Ammon's horn (tissue), 1 donor: ENCODE data around the gene BST1.
A peak's percentile ranks its signal among the peaks of the same experiment; 100 is the strongest.
"Not testable (repeated sequence)": the region's sequence is repeated elsewhere in the genome, so short reads cannot be mapped to it uniquely, and the experiment has no call there.

Source experiments
- DNase-seq: peaks from one replicate; pipeline ENCODE4 v3.0.0-alpha.2; 2016; ENCODE audit warnings: low spot score

BST1 gene

DNA sequence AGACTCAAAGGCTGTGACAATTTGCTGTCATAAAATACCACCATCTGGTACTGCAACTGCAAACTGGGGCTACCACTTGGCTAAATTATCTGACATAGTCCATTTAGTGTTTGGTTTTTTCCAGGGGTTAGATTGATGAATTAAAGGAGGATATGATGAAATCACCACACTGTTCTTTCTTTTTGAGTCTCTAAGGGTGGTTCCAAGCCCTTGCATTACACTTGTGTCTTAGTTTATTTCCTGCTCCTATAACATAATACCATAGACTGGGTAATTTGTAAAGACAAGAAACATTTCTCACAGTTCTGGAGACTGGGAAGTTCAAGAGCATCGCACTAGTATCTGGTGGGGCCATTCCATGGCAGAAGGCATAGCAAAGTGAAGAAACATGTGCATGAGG is 43.2 kb downstream of the BST1 start:
- no peak for DNase-seq

DNA sequence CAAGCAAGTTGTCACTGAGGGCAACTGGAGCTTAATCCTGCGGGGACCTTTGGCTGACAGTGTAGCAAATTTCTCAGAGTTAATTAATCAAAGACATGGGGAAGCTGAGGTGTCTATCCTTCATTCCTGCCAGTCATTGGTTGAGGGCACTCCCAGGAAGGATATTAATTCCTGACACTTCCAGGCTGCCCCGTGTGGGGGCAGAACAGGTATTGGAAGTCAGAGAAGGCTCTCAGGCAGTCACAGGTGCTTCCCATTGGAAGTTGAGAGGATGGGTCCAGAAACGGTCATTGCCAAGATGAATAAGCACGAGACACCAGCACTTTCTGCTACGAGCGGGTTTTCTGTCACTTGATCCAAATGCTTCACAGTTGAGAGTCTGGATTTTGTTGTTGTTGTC is 46.1 kb downstream of the BST1 start:
- DNase-seq, result no peak

DNA sequence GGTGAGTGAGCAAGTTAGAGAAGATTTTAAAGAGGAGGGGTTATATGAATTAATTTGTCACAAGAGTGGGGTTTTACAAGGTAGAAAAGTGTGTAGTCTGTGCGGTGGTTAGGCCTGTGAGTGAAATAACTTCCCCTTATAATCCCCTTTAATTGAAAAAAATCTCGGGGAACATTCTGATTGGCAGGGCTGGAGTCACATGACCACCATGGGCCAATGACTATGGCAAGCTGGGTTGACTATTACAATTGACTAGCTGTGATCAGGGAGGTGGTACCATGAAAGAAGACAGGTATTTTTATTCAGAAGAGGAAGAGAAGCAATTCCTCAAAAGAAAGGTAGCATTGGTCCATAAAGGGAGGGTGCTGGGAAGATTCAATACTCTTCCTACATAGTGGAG is 48.3 kb downstream of the BST1 start:
- no peak for DNase-seq

DNA sequence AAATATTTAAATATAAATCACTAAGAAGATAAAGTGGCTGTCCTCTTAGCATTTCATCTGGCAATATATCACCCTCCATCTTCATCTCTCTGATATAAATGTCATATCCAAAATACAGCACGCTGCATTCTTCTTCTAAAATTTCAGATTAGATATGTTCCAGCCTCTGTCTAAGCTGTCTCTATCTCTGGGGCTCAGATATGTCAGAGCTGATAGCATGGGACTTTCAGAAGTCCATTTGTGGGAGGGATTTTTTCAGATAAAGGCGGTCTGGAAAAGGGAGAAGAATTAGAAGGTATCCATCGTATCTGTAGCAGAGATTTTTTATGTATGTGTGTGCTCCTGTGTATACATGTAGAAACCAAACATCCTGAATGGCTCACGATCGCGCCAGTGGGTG is 50.2 kb downstream of the BST1 start:
- DNase-seq, result no peak

DNA sequence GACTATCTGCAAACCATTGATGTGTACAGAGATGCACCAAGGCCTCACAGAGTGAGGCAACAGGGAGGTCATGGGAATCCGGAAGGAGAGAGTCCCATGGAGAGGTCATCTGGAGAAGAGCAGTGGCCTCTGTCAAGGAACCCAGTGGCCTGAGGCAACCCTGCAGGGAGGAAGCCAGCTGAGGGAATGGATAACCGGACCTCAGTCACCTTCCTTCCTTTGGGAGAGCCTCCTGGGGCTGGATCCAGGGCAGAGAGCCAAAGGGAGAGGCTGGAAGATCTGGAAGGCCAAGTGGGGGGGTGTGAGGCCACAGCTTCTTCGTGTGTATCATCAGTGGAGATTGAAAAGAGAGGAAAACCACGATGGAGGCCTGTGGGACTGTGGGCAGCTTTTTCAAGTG is 50.9 kb downstream of the BST1 start:
- DNase-seq, result no peak

DNA sequence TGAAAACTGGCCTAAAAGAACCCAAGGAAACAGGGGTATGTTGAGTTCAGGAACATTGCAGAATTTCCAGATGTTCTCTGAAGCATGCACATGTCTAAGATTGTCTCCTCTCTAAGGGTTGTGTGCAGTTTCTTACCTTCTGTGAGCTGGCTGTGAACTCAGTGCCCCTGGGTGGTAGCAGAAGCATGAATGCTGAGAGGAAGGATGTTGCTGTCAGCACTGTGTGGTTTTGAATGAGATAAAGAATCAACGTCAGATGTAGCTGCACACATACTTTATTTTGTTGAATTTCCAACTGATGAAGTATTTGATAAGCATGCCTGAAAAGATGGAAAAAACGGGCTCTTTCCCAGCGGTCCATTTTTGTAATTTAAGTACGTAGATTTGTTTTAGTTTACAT is 51.5 kb downstream of the BST1 start:
- no peak for DNase-seq

DNA sequence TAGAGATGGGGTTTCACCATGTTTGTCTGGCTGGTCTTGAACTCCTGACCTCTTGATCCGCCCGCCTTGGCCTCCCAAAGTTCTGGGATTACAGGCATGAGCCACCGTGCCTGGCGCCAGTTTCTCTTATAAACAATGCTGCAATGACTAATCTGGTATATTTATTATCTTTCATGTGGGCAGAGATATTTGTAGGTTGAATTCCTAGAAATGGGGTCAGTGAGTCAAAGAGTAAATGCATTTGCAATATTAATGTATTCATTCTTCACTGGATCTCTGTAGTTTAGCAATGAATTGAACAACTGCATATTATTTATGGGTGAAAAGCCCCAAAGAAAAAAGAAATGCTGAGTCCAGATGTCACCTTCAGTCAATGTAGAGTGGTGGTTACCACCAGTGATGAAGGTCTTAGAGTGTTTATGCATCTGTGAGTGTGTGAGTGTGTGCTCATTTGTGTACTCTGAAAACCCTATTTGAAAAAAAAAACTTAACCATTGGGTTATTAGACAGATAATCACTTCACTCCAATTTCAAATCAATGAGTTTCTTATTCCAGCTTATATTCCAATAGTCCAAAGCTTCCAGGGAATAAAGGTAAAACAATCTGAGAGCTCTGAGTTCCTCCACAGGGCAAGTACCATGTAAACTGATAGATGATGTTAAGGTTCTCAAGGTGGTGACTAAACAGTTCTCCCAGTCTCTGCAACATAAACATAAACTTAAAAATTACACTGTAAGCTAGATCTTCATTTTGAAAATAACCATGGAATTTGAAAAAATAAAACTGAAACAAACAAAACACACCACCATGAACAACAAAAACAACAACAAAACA is 52.7 kb downstream of the BST1 start:
- no peak for DNase-seq

DNA sequence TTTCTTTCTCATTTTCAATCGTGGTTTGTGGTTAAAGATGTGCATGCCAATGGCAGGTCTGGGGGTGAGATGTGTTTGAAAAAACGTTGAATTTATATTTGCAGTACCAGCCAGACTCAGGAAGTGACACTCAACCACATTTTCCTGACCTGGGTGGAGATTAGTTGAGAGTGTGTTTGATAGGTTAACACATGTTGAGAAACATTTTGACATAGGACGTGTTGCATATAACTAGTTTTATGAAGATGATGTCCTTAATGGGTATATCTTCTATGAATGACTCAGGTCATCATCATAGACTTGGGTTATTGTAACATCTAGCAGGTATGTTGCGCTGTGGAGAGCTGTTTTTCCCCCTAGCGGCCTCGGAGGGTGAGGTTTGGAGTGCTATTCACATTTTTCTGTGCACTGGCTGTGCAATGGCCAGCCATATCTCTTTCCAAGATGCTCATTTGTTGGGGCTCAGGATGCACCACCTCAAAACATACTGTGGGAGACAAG is 53.5 kb downstream of the BST1 start:
- no peak for DNase-seq

DNA sequence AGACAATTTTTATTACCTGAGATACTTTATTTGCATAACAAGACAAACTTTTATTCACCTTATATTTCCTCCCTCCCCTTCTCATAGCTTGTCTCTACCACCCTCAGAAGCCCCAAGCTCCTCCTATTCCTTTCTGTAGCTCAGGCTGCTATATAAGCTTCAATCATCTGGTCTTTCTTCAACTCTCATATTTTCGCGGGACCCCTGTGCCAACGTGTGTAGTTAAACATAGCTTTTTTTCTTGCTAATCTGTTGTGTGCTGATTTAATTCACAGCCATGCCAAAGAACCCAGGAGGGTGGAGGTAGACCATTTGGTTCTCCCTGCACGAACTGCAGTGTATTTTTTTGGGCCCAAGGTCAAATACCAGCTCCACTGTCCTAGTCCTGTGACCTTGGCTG is 54.2 kb downstream of the BST1 start:
- DNase-seq, result no peak

DNA sequence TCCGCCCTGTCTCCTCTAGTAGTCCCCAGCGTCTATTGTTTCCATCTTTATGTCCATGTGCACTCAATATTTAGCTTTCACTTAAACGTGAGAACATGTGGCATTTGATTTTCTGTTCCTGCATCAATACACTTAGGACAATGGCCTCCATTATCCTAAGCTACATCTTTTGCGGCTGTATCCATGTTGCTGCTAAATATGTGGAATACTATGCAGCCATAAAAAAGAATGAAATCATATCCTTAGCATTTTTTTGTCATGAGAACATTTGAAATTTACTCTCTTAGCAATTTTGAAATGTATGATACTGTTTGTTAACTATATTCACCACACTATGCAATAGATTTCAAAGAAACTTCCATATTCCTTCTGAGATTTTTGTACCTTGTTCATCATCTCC is 55.4 kb downstream of the BST1 start:
- DNase-seq, result no peak

DNA sequence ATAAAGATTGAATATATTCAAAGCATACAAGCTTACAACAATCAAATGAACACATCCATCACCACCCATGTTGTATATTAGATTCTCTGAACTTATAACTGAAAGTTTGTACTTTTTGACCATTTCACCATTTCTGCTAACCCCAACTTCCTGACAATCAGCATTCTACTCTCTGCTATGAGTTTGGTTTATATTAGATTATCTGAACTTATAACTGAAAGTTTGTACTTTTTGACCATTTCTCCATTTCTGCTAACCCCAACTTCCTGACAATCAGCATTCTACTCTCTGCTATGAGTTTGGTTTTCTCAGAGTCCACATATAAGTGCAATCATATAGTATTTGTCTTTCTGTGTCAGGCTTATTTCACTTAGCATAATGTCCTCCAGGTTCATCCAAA is 59.6 kb downstream of the BST1 start:
- not testable (repeated sequence) for DNase-seq

DNA sequence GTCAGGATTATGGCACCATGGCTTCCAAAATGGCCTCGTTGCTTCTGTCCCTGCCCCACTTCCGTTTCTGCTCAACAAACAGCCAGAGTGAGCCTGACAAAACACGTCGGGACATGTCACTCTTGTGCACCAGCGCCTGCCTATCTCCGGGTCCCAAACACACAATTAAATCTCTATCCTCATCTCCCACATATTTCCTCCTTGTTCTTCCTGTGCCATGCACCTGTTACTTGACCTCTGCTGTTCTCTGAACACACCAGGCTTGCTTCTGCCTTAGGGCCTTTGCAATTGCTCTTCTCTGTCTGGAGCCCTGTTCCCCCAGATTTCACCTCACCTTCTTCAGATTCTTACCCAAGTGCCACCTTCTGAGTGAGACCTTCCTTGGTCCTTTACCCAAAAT is 62.5 kb downstream of the BST1 start:
- DNase-seq, result no peak

DNA sequence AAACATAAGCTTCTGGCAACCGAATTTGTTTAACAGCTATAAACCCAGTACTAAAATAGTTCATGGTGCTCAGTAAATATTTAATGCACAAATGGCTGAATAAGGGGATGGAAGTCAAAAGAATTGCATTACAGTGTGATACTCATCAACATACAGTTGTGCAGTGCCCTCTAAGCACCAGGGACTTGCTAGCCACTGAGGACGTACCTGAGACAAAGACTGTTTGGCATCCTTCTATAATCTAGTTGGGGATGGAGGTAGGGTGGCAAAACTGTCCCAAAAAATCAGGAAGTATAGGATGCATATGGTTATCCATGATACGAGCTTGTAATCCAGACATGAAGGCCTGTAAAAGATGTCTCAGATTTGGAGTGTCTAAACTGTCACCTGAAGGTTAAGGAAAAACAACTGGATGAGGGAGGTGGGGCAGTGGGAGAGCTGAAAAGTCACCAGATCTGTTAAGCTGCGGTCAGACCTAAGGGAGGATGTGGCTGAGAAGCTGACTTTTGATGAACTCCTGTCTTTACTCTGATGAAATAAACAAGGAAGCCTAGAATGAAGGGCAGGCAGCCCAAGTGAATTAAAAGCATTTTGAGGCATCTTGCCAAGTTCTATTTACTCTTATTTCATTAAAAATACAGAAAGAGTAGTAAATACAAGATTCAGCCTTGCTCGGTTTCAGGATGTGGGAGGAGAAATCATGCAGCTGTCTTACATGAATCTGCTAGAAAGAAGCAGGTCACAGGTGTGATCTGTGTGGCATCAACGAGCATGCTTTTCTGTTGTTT is 63.2 kb downstream of the BST1 start:
- DNase-seq, result no peak

DNA sequence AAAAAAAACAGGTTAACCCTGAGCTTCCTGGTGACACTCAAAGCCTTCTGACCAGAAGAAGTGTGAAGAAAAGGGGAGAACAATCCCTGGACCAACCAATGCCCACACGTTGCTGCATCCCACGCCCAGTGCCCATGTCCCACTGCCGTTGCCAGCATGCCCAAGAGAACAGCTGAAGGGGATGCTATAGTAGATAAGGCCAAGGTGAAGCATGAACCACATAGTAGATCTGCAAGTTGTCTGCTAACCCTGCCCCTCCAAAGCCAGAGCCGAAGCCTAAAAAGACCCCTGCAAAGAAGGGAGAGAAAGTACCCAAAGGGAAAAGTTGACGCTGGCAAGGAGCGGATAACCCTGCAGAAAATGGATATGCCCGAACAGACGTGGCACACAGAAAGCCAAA is 64.0 kb downstream of the BST1 start:
- DNase-seq, result no peak

DNA sequence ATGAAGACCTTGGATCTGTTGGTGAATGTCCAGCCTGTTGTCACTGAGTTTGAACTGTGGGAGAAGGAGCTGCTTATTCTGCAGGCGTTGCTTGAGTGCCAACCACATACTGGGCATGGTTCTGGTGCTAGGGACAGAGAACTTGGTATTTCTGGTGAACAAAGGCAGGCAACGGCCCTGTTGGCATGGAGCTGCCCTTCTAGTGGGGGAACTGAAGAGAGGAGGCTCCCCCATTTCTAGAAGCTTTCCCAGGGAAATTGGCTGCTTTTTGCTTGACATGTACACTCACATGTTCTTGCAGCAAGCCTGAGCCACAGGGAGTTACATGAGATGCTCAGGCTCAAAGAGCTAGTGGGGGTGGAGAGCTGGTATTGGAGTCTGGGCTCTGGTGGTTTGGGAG is 66.3 kb downstream of the BST1 start:
- peak; percentile 45 for DNase-seq

DNA sequence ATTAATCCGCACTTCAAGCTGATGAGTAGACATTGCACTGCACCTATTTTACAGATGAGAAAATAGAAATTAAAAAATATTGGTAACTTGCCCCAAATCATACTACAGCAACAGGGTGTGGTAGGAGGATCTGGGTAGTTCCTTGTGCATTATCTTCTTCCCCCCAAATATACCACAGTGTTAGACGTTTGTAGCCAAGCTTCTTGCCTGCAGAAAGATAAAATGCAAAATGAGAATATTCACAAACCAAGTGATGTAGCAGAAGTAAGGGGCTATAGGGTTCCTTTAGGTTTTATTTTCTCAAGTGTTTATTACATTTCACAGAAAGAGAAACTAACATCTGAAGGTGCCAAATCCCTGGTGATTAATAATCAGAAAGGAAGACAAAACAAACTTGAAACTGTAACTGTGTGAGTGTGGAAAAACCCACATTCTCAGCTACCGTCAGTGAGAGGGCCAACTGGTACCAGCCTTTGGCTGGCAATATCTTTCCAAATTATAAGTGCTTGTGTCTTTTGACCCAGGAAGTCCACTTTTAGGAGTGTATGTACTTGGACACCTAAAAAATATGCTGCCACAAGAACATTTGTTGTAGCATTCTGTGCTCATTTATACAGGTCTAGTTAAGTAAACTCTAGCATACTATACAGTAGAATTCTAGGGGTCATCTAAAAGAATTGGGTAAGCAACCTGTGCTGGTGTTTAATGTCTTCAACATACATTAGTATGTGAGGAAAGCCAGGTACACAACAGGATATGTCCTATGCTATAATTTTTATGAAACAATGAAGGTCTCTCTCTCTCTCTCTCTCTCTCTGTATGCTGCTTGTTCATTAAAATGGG is 68.6 kb downstream of the BST1 start:
- no peak for DNase-seq

DNA sequence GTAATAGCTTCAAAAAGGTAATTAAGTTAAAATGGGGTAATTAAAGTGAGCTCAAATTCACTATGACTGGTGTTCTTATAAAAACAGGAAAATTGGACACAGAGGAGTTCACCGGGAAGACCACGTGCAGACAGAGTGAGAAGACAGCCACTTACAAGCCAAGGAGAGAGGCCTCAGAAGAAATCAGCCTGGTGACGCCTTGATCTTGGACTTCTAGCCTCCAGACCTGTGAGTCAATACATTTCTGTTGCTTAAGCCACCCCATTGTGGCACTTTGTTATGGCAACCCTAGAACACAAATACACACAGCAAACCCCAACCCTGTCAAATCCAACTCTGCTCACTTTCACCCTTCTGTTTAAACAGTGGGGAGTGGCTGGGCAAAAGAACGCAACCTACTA is 71.2 kb downstream of the BST1 start:
- DNase-seq, result no peak

DNA sequence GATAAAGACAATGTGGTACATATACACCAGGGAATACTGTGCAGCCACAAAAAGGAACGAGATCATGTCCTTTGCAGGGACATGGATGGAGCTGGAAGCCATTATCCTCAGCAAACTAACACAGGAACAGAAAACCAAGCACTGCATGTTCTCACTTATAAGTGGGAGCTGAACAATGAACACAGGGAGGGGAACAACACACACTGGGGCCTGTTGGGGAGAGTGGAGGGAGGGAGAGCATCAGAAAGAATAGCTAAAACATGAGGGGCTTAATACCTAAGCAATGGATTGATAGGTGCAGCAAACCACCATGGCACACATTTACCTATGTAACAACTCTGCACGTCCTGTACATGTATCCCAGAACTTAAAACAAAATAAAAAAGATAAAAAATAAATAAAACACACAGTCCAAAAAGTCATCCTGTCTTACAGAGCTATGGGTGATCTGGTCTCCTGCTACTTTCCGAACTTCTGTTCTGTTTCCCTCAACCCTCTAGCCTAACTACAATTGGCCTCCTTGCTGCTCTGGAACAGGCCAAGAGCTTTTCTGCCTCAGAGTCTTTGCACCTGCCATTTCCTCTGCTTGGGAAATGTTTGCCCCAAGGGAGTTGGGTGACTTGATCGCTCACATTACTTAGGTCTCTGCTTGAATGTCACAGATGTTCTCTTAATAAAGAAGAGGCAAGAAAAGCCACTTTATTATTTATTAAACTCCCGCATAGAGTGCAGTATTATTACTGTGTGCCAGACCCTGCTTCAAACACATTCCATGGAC is 74.2 kb downstream of the BST1 start:
- DNase-seq, result no peak

DNA sequence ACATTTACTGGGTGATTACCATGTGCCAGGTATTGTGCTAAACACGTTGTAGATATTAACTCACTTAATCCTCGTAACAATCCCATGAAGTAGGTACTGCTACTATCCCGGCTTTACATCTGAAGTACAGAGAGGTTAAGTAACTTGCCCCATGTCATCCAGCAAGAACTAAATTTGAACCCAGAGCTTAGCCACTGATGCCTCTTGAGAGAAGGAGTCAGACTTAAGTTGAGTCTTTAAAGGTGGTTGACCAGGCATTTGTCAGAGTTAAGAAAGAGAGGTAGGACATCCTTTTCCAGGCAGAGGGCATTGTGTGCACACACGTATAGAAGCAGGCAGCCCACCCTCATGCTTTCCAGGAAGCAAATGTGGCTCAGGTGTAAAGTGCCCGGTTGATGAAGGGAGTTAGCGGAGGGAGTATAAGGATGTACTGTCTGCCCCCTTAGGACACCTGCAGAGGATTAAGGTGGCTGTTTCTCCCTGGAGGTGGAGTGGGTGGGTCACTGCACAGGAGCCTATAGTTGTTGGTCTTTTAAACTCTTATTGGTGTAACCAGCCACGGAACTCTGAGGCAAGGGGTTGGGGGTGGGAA is 74.9 kb downstream of the BST1 start:
- no peak for DNase-seq

DNA sequence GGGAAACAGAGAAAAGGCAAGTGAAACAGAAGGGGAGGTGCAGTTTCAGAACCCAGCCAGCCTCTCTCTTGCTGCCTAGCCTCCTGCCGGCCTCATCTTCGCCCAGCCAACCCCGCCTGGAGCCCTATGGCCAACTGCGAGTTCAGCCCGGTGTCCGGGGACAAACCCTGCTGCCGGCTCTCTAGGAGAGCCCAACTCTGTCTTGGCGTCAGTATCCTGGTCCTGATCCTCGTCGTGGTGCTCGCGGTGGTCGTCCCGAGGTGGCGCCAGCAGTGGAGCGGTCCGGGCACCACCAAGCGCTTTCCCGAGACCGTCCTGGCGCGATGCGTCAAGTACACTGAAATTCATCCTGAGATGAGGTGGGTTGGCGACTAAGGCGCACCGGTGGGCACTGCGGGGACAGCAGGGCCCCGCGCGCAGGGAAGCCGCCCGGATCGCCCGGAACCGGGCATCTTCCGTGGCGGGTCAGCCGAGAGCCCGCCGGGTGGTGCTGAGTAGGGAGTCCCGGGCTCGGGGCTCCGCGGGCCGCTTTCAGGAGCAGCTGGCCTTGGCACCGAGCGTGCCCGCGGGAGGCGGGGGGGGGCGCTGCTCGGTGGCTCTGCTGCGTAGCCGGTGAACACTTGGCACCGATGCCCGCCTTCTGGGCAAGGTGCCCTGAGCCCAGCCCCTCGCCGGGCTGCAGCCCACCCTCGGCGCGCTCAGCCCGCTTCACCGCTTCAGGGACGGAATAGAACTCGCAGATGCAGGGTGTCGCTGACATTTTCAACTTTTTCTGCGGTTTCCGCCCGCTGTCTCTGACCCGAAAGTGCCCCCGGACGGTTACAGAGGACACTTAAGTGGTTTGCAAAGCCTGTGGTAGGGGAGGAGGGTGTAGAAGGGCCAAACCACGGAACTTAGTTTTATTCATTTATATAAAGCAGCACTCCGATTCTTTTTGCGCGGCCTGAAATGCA is 75.7 kb downstream of the BST1 start, which contains the start of gene CD38:
Gene CD38 (plus strand): TSS at position 40 of the 953 bp plus-strand sequence. CDS start 87 bp downstream, at position 127.
- peak; percentile 46 for DNase-seq
